Inferior parietal cortex (tissue), 1 donor: ENCODE measurements around the gene CALM3.

Experiments
- DNase-seq: peaks from one replicate; pipeline ENCODE4 v3.0.0-alpha.2; 2016; ENCODE audit errors: extremely low spot score

CALM3 gene

DNA sequence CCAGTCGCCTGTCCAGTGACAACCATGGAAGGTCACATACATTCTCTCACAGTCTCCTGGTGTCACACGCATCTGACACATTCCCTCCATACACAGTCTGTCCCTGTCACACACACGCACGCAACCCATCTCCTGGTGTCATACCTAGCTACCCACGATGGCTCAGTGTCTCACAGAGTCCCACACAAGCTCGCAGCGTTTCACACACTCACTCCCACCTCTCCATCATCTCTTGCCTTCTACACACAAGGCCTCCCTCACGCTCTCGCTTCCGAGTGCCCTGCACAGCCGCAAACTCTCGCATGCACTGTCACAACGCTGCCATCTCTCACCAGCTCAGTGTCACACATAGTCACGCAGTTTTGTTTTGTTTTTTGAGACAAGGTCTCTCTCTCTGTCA lies 36.1 kb downstream of the CALM3 start:
- no peak for DNase-seq

DNA sequence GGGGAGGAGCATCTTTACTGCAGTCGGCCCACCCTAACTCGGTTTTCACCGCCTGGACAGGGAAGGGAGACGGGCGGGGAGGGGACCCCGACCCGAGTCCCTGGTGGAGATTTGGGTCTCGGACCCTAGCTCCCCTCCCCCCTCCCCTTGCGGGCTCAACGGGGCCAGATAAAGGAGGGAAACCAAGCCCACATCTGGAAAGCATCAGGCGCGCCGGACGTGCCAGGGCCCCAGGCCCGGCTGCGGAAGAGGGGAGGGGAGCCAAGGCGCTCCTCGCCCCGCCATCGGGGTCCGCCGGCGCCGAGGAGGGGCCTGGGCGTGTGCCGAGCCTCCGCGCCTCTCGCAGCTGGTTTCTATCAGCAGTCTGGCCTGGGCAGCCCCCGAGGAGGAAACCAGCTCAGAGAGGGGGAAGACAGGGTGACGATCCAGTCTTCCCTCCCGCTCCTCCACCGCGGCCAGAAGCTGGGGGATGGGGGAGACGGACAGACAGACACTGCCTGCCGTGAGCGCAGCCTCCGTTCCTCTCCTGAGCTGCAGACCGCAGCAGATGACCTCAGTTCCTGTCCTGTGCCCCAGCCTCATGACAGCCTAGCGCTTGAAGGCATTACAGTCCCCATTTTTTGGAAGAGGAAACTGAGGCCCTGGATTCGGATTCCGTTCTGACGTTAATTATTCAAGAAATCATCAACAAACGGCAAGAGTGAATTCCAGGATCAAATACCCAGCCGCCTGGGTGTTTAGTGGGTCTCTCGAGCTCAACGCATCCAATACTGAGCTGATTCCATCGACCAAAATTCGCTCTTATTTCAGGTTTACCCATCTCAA lies 38.4 kb downstream of the CALM3 start:
- DNase-seq, result no peak

DNA sequence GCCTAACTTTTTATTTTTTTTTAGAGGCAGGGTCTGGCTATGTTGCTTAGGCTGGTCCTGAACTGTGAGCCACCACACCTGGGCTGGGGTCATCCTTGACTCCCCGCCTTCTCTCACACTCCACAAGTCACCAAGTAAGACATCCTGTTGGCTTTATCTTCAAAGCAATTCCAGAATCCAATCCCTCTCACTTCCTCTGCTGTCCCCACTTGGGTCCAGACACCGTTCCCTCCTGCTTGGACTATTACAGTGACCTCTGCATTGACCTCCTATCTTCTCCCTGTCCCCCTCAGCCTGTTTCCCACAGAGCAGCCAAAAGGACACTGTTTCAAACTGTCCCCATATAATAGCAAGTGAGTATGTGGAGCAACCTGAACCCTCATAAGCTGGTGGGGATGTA lies 39.5 kb downstream of the CALM3 start:
- no peak for DNase-seq

DNA sequence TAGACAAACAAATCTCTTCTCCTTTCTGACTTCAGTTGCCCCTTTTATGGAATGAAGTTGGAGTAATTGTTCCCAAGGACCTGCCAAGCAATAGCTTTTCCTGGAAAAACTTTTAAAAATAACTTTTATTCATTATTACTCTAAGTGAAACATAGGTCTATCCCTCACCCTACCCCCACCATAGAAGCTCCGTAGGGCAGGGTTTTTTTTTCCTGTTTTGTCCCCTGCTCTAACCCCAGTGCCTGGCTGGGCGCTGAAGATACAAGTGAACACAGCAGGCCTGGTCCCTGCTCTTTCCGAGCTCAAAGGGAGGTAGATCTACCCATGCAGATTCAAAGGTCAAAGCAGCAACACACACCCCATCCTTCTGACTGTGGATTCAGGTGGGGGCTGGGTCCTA lies 43.6 kb downstream of the CALM3 start:
- DNase-seq, result no peak

GRCh38 chr19:46646402-46646801 lies 45.3 kb downstream of the CALM3 start:
- DNase-seq, result no peak

GRCh38 chr19:46648060-46648960 lies 47.2 kb downstream of the CALM3 start:
- no peak for DNase-seq

DNA sequence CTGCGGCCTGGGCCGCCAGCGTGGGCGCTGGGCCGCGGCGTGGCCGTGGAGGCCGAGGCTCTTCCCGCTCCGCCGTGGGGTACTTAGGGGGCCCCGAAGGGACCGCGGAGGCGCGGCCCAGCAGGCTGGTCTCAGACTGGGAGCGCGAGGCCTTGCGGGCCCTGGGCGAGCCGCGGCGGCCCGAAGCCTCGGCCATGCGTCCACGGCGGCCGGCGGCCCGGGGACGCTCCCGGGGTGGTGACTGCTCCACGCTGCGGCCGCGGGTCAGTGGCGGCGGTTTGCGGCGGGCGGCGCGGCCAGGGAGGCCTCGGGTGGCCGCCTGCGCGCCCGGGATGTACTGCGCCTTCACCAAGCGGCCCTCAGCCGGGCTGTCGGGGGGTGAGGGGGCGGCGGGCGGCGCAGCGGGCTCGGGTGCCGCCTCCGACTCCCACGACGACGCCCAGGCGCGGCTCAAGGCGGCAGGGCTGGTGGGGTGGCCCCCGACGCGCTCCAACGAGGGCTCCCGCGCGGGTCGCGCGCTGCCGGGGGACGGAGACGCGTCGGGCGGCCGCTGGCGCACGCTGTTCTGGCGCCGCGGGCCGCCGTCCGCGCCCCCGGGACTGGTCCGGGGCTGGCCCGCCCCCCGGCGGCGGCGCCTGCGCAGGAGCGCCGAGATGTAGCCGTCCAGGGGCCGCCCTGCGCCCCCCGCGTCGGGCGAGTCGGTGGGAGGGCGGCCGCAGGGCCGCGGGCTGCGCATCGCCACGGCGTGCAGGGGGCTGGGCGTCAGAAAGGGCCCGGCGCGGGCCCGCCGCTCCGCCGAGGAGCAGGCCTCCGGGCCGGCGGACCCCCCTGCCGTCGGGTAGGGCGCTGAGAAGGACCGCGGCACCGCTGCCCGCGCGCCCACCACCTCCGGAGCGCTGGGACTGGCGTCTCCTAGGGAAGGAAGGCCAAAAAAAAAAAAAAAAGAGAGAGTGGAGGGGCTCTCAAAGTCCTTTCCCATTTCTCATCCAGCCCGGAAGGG lies 48.1 kb downstream of the CALM3 start:
- DNase-seq, result no peak

DNA sequence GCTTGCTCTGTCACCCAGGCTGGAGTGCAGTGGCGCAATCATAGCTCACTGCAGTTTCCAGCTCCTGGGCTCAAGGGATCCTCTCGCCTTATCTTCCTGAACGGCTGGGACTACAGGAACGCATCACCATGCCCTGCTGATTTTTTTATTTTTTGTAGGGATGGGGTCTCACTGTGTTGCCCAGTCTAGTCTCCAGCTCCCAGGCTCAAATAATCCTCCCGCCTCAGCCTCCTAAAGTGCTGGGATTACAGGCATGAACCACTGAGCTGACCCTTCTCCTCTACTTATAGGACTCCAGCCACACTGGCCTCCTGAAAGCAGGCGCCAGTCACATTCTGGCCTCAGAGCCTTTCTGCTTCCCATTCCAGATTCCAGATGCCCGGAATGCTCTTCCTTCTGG lies 49.3 kb downstream of the CALM3 start:
- DNase-seq, result no peak

DNA sequence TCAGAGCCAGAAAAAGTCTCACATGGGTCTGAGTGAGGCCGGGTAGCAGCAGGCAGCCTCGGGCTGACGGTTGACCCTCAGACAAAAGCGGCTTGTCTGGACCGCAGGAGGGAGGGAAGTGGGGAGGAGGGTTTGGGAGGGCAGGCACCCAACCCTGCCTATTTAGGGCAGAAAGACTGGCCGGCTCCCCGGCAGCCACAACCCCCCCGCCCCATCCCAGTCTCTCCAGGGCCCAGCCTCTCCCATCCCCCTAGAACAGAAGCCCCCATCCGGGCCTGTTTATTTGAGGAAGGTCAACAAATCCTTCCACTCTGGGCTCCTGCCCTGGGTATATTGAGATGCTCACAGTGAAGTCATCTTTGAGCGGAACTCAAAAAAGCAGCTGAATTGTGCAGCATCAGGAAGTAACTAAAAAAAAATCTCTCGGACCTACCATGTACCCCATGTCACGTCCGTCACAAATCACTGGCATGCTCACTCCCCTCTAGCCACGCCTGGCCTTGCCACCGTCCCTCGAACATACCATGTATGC lies 53.6 kb downstream of the CALM3 start:
- no peak for DNase-seq

DNA sequence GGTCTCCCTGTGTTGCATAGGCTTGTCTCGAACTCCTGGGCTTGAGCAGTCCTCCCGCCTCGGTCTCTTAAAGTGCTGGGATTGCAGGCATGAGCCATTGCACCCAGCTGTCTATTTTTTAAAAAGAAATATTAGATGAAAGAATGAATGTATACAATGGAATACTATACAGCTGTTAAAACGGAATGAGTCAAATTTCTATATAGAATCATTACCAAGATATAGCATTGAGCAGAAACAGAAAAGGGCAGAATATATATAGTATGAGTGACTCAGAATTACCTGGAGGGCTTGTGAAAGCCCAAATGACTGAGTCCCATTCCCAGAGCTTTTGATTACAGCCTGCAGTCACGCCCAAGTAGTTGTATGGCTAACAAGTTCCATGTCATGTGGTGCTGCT lies 55.4 kb downstream of the CALM3 start:
- no peak for DNase-seq

DNA sequence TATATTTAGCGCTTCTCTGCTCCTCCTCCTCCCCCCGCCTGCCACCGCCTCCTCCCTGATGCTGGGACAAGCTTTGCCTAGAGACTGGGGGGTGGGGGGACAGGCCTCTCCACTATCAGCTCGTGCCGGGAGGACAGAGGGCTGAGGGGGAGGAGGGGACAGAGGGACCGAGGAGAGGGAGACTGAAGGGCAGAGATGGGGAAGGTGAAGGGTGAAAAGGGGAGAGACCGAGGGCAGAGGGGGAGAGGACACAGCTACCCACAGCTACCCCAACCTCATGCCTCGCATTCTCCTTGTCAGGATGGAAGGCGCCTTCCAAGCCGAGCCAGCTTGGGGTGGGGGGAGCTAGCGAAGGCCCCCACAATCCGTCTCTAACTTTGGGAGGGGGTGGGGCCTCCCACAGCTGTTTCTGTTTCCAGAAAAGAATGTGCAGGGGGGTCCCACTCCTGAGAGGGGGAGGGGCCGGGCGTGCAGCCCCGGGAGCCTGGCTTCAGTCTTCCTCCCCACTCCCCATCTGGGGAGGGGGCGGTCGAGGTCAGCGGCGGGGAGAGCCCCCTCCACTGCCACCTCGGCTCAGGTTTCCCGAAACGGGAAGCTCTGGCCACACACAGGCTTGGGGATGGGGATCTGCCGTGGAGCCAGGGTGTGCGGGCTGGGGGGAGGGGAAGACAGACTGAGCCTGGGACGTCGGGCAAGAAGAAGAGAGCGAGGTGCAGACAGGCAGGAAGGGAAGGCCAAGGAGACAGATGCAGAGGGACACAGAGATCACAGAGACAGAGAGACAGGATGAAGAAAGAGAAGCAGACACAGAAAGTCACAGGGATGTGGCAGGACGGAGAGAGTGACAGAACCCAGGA lies 58.2 kb downstream of the CALM3 start:
- no peak for DNase-seq

DNA sequence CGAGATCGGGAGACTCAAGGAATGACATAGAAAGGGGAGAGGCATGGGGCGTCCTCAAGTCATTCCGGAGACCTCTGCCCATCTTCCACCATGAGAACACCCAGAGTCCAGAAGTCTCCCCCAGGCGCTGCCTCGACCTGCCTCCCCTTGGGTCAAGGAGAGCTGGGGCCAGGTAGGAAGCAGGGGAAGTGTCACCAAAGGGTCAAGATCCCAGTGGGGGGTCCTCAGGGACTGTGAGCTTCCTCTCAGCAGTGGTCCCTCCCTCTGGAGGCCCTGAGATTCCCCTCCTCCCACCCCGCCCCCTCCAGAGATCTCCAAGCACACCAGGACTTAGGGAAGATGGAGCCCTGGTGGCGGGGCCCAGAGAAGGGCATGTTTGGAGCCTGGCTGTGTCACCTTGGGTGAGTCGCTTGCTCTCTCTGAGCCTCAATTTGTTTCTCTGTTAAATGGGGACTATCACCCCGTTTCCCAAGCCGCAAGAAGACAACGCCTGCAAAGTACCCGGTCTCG lies 58.9 kb downstream of the CALM3 start:
- no peak for DNase-seq
